Measurements from ENCODE around the gene PURA. TPM values are rescaled to one million over a fixed set of nuclear protein-coding genes. Genes with fewer than 3 reads are reported as not detected.

PURA gene
- total RNA-seq, 1 donor from 2014 or later: 39.4 TPM

- DNase-seq (ENCODE audit: low spot score): no peak
Observed at GRCh38 chr5:140159014-140159927, 45.4 kb downstream of the PURA start.

DNA sequence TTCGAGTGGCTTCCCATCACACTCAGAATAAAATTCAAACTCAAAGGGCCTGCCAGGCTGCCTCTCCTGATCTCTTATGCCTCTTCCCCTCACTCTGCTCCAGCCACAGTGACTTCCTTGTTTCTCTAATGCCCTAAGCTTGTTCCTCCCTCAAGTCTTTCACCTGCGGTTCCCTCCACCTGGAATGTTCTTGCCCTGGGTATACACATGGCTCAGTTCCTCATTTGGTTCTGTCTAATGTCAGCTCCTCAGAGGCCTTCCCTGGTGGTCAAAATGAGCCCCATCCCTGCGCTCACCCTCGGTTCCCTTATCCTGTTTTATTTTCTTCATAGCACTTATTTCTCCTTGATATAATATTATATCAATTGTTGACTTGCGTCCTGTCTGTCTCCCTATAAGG, 48.4 kb downstream of the PURA start:
- no peak for DNase-seq (ENCODE audit: low spot score)

GRCh38 chr5:140162781-140163180, 48.9 kb downstream of the PURA start:
- DNase-seq (ENCODE audit: low spot score): no peak

GRCh38 chr5:140165101-140165922, 51.4 kb downstream of the PURA start:
- DNase-seq (ENCODE audit: low spot score): peak; percentile 86

- no peak for DNase-seq (ENCODE audit: low spot score)
Observed at GRCh38 chr5:140165923-140166270, 52.0 kb downstream of the PURA start.

GRCh38 chr5:140166911-140167310, 53.0 kb downstream of the PURA start:
- DNase-seq (ENCODE audit: low spot score): no peak

DNA sequence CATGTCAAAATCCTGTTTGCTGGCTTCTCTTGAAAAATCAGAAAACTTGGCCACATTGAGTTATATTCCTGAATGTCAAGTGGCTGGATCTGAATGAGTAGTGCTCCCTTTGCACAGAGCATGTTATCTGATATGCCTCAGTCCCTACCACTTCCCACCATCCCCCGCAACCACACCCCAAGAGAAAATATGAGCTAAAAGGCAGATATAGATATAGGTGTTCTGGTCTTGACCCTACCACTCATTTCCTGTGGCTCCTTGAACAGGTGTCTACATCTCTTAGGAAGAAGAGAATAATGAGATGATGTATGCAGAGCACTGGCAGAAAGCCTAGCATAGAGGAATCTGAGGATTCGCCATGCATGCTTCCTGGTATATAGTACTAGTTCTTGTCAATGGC, 54.5 kb downstream of the PURA start:
- DNase-seq (ENCODE audit: low spot score): no peak

GRCh38 chr5:140169410-140169809, 55.5 kb downstream of the PURA start:
- no peak for DNase-seq (ENCODE audit: low spot score)

GRCh38 chr5:140172483-140172882, 58.6 kb downstream of the PURA start:
- DNase-seq (ENCODE audit: low spot score): no peak

DNA sequence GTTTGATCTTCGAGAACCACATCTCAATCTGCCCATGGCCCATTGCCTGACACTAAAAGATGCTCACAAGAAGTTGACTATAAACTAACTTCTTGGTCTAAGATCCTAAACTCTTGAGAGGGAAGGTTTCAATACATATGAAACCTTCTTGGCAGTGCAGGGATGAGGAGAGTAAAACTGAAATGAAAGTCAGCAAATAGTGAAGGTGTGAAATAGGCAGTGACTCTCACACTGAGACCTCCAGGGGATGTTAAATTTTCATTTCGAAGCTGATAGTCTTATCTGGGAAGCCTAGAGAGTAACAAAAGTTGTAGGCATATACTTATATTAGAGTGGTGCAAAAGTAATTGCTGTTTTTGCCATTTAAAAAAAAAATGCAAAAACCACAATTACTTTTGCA, 60.1 kb downstream of the PURA start:
- no peak for DNase-seq (ENCODE audit: low spot score)

DNA sequence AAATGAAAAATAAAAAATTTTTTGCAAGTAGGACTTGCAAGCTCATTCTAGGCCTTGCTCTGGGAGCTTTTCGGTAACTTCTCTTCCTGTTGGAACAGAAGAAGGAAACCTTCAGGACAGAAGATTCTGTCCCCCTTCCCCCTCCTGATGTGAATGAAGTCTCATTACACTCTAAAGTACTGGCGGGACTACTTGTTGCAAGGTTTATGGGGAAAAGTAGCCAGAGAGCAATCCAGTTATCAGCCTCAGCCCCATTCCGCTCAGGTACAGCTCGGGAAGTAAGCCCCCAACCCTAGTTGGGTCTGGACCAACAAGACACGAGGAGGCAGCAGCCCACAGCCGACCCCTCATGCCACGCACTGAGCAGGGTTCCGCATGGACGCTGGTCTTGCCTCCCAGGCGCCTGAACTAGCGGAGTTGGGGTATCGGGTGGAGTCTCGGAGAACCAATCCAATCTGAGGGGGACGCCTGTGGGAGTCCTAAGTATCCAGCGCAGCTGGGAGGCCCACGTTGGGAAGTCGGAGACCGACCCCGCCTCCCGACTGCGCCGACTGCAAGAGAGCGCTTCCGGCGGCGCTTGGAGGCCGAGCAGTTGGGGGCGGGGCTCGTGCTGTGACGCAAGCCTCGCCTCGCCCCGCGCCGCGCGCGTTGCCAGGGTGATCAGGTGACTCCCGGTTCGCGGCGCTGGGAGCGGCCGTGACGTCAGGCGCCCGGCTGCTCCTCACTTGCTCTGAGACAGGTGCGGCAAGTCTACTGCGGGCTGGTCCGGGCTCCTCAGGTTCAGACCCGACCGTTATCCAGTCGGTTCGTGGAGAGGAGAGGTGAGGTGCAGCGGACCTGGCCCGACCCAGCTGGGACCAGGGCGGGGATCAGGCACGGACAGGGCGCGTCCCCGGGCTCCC, 60.8 kb downstream of the PURA start, which contains the start of gene CYSTM1:
TSS of gene CYSTM1 (plus strand) at position 724 of the 902 bp plus-strand sequence. CDS start 19,278 bp downstream, outside the sequence.
- DNase-seq (ENCODE audit: low spot score): peak; percentile 98

Other genes starting within 250 kb of the PURA start
- gene NRG2, start 70.8 kb upstream of the PURA start, total RNA-seq: 14.5 TPM
- gene IGIP, start 11.8 kb downstream of the PURA start, total RNA-seq: 17.6 TPM
- gene CYSTM1, start 61.1 kb downstream of the PURA start, total RNA-seq: 382 TPM
- 41.8 TPM for gene PFDN1, start 189.0 kb downstream of the PURA start, total RNA-seq
- gene HBEGF, start 232.5 kb downstream of the PURA start, total RNA-seq: 21.2 TPM
- 0.86 TPM for gene SLC4A9, start 246.1 kb downstream of the PURA start, total RNA-seq

Measured in mucosa of gallbladder (tissue), 1 donor.